H1 (cell line): ENCODE measurements around the gene SELENOS.

Experiments
- GTF2F1 ChIP-seq: IDR thresholded peaks from 2 replicates; pipeline ENCODE4 v1.6.1; 2012; ENCODE audit warnings: low read depth, low read length, improper control_type of control experiment, borderline replicate concordance
- RAD21 ChIP-seq, 2 experiments: IDR thresholded peaks in 1 of 2; conservative IDR thresholded peaks in 1 of 2; 2 replicates each; pipeline ENCODE4 v1.6.1; 2011; ENCODE audit warnings: low read depth in 2 of 2, low read length in 2 of 2, improper control_type of control experiment in 1 of 2, inconsistent platforms in 1 of 2, mild to moderate bottlenecking in 1 of 2, moderate library complexity in 1 of 2
- SP1 ChIP-seq: IDR thresholded peaks from 2 replicates; pipeline ENCODE4 v1.6.1; 2011; ENCODE audit warnings: low read depth, low read length
- TF ChIP-seq, protein P1 (sequence below), 3 experiments: IDR thresholded peaks; 1 replicate in 2 of 3; 2 replicates in 1 of 3; pipeline versions ENCODE4 v1.5.1 to v1.6.1; 2011; ENCODE audit warnings: low read length in 3 of 3, mild to moderate bottlenecking in 3 of 3, inconsistent platforms in 2 of 3, low read depth in 1 of 3, moderate library complexity in 1 of 3; ENCODE audit not compliant: insufficient read depth in 1 of 3; ENCODE audit errors: control extremely low read depth in 1 of 3
- TF ChIP-seq, protein P2 (sequence below): IDR thresholded peaks from 2 replicates; pipeline ENCODE4 v1.6.1; 2012; ENCODE audit warnings: inconsistent platforms

DNA sequence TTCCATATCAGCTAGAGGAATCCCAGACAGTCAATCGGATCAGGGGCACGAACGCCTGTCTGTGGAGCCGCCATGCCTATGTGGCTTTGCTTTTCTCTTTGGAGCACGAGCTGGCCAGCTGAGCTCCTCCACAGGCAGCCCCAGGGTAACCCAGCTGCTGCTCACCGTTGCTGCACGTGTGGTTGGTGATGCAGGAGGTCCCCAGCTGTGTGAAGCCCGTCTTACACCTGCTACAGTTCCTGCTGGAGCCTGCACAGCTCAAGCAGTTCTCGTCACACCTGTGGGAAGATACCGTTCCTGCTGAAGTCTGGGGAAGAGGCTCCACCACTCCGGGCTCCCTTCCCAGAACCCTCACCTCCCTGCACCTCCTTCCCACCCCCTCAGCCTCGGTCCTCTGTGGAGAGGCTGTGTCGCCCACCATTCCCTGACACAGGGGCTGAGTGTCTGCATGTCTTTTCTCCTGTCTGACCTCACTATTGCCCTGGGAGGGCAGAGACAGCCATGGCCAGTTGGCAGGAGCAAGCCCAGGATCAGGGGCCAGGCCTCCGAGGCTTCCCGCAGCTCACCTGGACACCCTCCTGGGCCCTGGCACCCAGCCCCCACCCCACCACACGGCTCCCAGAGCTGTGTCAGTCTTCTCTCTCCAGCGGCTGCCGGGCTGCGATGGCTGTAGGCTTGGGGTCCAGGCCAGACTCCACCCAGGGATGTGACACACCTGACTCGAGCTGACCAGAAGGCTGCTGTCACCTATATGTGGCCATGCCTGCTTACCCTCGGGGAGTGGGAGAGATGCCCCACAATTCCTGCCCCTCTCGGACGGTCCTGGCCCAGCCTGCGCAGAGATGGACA lies 30.0 kb upstream of the SELENOS start:
- TF ChIP-seq, protein P1, sequence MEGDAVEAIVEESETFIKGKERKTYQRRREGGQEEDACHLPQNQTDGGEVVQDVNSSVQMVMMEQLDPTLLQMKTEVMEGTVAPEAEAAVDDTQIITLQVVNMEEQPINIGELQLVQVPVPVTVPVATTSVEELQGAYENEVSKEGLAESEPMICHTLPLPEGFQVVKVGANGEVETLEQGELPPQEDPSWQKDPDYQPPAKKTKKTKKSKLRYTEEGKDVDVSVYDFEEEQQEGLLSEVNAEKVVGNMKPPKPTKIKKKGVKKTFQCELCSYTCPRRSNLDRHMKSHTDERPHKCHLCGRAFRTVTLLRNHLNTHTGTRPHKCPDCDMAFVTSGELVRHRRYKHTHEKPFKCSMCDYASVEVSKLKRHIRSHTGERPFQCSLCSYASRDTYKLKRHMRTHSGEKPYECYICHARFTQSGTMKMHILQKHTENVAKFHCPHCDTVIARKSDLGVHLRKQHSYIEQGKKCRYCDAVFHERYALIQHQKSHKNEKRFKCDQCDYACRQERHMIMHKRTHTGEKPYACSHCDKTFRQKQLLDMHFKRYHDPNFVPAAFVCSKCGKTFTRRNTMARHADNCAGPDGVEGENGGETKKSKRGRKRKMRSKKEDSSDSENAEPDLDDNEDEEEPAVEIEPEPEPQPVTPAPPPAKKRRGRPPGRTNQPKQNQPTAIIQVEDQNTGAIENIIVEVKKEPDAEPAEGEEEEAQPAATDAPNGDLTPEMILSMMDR (IDR thresholded peaks at IDR 0.05; ENCODE audit: control extremely low read depth in 1 of 3, insufficient read depth in 1 of 3, low read depth in 1 of 3, low read length in 3 of 3) = no peak
- TF ChIP-seq, protein P2, sequence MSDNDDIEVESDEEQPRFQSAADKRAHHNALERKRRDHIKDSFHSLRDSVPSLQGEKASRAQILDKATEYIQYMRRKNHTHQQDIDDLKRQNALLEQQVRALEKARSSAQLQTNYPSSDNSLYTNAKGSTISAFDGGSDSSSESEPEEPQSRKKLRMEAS = no peak
- no peak for TF ChIP-seq RAD21 (IDR thresholded peaks at IDR 0.05 in 1 of 2, conservative IDR thresholded peaks at IDR 0.05 in 1 of 2; ENCODE audit: low read depth in 2 of 2, low read length in 2 of 2)
- no peak for TF ChIP-seq SP1
- TF ChIP-seq GTF2F1 = no peak
